GM12873 (cell line): ENCODE data around the gene ZBTB7B.

Source experiments
- CTCF ChIP-seq: IDR thresholded peaks from 2 replicates; pipeline ENCODE4 v1.5.1; 2012; ENCODE audit warnings: low read depth, mild to moderate bottlenecking, moderate library complexity, low read length, control low read depth; ENCODE audit not compliant: insufficient read depth; ENCODE audit errors: missing control alignments

Gene ZBTB7B

GRCh38 chr1:154998818-154999570 is 3.6 kb upstream of the ZBTB7B start:
- peak; percentile 97 for TF ChIP-seq CTCF

- no peak for TF ChIP-seq CTCF
Measured at GRCh38 chr1:154999571-155000410, 2.8 kb upstream of the ZBTB7B start.

GRCh38 chr1:155000411-155000725 is 2.2 kb upstream of the ZBTB7B start:
- TF ChIP-seq CTCF, result no peak

- peak; percentile 1 for TF ChIP-seq CTCF
Measured at GRCh38 chr1:155000726-155001424, 1.7 kb upstream of the ZBTB7B start.

GRCh38 chr1:155001425-155001674 is 1.3 kb upstream of the ZBTB7B start:
- no peak for TF ChIP-seq CTCF

- peak; percentile 43 for TF ChIP-seq CTCF
Measured at GRCh38 chr1:155001675-155002463, 733 bp upstream of the ZBTB7B start.
